A549 (cell line): Measurements from ENCODE around the gene RHOBTB1. TPM values are rescaled to one million over a fixed set of nuclear protein-coding genes. Genes with fewer than 3 reads are reported as not detected.
A peak's percentile ranks its signal among the peaks of the same experiment; 100 is the strongest.

Source experiments
- ATAC-seq, 2 experiments: fragments of 200-7000 bp in 1 of 2; fragments of >200 bp in 1 of 2; cut with Nextera tagmentation in 1 of 2; cut with Tn5 transposase in 1 of 2; 3 replicates each; pipeline versions ENCODE4 v1.8.0 to v1.9.1; 2018 to 2020; ENCODE audit warnings: mild to moderate bottlenecking in 1 of 2, moderate library complexity in 1 of 2
- CTCF ChIA-PET: fragments of 300-600 bp; sonication (Branson Sonifier 250); formaldehyde crosslinking; extraction: SDS; loops from one replicate; lab custom pipeline; 2021; ENCODE audit warnings: antibody characterized with exemption, inconsistent platforms; lab: Yijun Ruan, JAX
- POLR2A ChIA-PET: fragments of 350-600 bp; formaldehyde crosslinking; extraction: SDS; loops from one replicate; lab custom pipeline; 2021; ENCODE audit warnings: antibody characterized with exemption, inconsistent platforms; lab: Yijun Ruan, JAX
- DNase-seq, 2 experiments: peaks; one replicate each; pipeline versions ENCODE4 v3.0.0 to v3.0.0-alpha.2; 2011 to 2016; ENCODE audit warnings: low read depth in 1 of 2, low spot score in 1 of 2
- FAIRE-seq: peaks from 2 replicates; lab custom pipeline; 2011; peaks lifted over from hg19 to GRCh38; lab: Jason Lieb, UNC
- H3K27ac ChIP-seq, 2 experiments: fragments of >200 bp; sonication (Bioruptor Twin); formaldehyde crosslinking; 3 replicates each; pipeline ENCODE4 v1.5.1; 2016 to 2017
- H3K4me1 ChIP-seq: fragments of >200 bp; sonication (Bioruptor Twin); formaldehyde crosslinking; 3 replicates; pipeline ENCODE4 v1.6.1; 2016
- H3K4me2 ChIP-seq: fragments of >200 bp; sonication (Bioruptor Twin); formaldehyde crosslinking; 3 replicates; pipeline ENCODE4 v1.6.1; 2016
- H3K4me3 ChIP-seq: fragments of >200 bp; sonication (Bioruptor Twin); formaldehyde crosslinking; 3 replicates; pipeline ENCODE4 v1.5.1; 2016
- H3K9me3 ChIP-seq: fragments of >200 bp; sonication (Bioruptor Twin); formaldehyde crosslinking; 3 replicates; pipeline ENCODE4 v1.6.1; 2016
- CBX8 ChIP-seq: fragments of 200-600 bp; sonication (generic); IDR thresholded peaks from 2 replicates; pipeline ENCODE4 v1.6.1; 2016
- EHF ChIP-seq: fragments of 250-450 bp; sonication (Bioruptor Pico); IDR thresholded peaks from 2 replicates; pipeline ENCODE4 v1.5.0; 2020; ENCODE audit warnings: mild to moderate bottlenecking
- EHMT2 ChIP-seq: fragments of 200-600 bp; sonication (generic); IDR thresholded peaks from 2 replicates; pipeline ENCODE4 v1.6.1; 2016; ENCODE audit warnings: antibody characterized with exemption, low read depth, mild to moderate bottlenecking, moderate library complexity
- EP300 ChIP-seq, 2 experiments: fragments of >200 bp; sonication (Bioruptor Twin); formaldehyde crosslinking; IDR thresholded peaks; 2 replicates in 1 of 2; 3 replicates in 1 of 2; pipeline ENCODE4 v1.6.1; 2016 to 2017
- FOXS1 ChIP-seq: fragments of 250-450 bp; sonication (Bioruptor Pico); IDR thresholded peaks from 2 replicates; pipeline ENCODE4 v1.5.0; 2020; ENCODE audit warnings: mild to moderate bottlenecking, moderate library complexity
- HDAC2 ChIP-seq: fragments of 200-600 bp; sonication (generic); IDR thresholded peaks from 2 replicates; pipeline ENCODE4 v1.6.1; 2016
- HEYL ChIP-seq: fragments of 250-450 bp; sonication (Bioruptor Pico); IDR thresholded peaks from 2 replicates; pipeline ENCODE4 v1.8.0; 2021; ENCODE audit warnings: mild to moderate bottlenecking, moderate library complexity
- HOXB5 ChIP-seq: fragments of 250-450 bp; sonication (Bioruptor Pico); IDR thresholded peaks from 2 replicates; pipeline ENCODE4 v1.5.0; 2020; ENCODE audit warnings: mild to moderate bottlenecking, moderate library complexity
- JUN ChIP-seq, 2 experiments: fragments of >200 bp; sonication (Bioruptor Twin); formaldehyde crosslinking; IDR thresholded peaks; 2 replicates in 1 of 2; 3 replicates in 1 of 2; pipeline ENCODE4 v1.6.1; 2016 to 2017
- KDM5A ChIP-seq: fragments of 200-600 bp; sonication (generic); IDR thresholded peaks from 2 replicates; pipeline ENCODE4 v1.6.1; 2016; ENCODE audit warnings: antibody characterized with exemption, mild to moderate bottlenecking
- MYC ChIP-seq: IDR thresholded peaks from 2 replicates; pipeline ENCODE4 v1.6.1; 2012; ENCODE audit warnings: mild to moderate bottlenecking, inconsistent platforms, low read length, improper control_type of control experiment, borderline replicate concordance
- PHF8 ChIP-seq: fragments of 200-600 bp; sonication (generic); IDR thresholded peaks from 2 replicates; pipeline ENCODE4 v1.6.1; 2016; ENCODE audit warnings: low read depth, mild to moderate bottlenecking, antibody characterized with exemption, moderate library complexity, borderline replicate concordance
- POLR2A ChIP-seq: IDR thresholded peaks from 2 replicates; pipeline ENCODE4 v1.6.1; 2012; ENCODE audit warnings: mild to moderate bottlenecking, low read length
- POLR2AphosphoS2 ChIP-seq: conservative IDR thresholded peaks from 2 replicates; pipeline ENCODE4 v1.6.1; 2012; ENCODE audit warnings: low read length, improper control_type of control experiment, inconsistent platforms
- RCOR1 ChIP-seq: fragments of 150-350 bp; IDR thresholded peaks from 2 replicates; pipeline ENCODE4 v1.6.1; 2014; ENCODE audit warnings: antibody characterized with exemption, low read length, low read depth
- RFX5 ChIP-seq: fragments of 450-650 bp; IDR thresholded peaks from 2 replicates; pipeline ENCODE4 v1.7.1; 2014; ENCODE audit warnings: antibody characterized with exemption, mild to moderate bottlenecking, moderate library complexity
- WGBS: methylation state at CpG from one replicate; pipeline ENCODE4 v1.1.6; 2017; ENCODE audit errors: missing lambda C conversion rate; 5-methylcytosine and 5-hydroxymethylcytosine counted together
- polyA plus RNA-seq, 4 experiments: library from polyadenylated mRNA; depleted of rRNA in 3 of 4; stranded (reverse); fragments of >200 nt; fragmentation: RNase III in 1 of 4; extraction: RNeasy Plus Mini Kit Qiagen cat#74134 plus additional on column Dnase treatment in 1 of 4; gene quantifications; 2 replicates in 3 of 4; 3 replicates in 1 of 4; pipeline ENCODE4 v1.2.3, GENCODE V29; 2011 to 2017
- TF ChIP-seq, protein P1 (sequence below): fragments of 150-350 bp; IDR thresholded peaks from 2 replicates; pipeline ENCODE4 v1.6.1; 2014; ENCODE audit warnings: low read depth, mild to moderate bottlenecking, low read length
- TF ChIP-seq, protein P2 (sequence below): IDR thresholded peaks from 2 replicates; pipeline ENCODE4 v1.6.1; 2012
- TF ChIP-seq, protein P3 (sequence below): fragments of >200 bp; sonication (Bioruptor Twin); formaldehyde crosslinking; IDR thresholded peaks from 3 replicates; pipeline ENCODE4 v1.5.1; 2016
- TF ChIP-seq, protein P4 (sequence below): IDR thresholded peaks from 2 replicates; pipeline ENCODE4 v1.6.1; 2012; ENCODE audit warnings: low read depth, borderline replicate concordance
- TF ChIP-seq, protein P5 (sequence below): fragments of 250-450 bp; sonication (Bioruptor Pico); IDR thresholded peaks from 2 replicates; pipeline ENCODE4 v1.5.0; 2020; ENCODE audit warnings: low read depth, mild to moderate bottlenecking, moderate library complexity

The RHOBTB1 gene
- polyA plus RNA-seq, 2 of the 4 experiments (the other 2 are of a cell fraction), result 6.6 to 24.7 TPM

DNA sequence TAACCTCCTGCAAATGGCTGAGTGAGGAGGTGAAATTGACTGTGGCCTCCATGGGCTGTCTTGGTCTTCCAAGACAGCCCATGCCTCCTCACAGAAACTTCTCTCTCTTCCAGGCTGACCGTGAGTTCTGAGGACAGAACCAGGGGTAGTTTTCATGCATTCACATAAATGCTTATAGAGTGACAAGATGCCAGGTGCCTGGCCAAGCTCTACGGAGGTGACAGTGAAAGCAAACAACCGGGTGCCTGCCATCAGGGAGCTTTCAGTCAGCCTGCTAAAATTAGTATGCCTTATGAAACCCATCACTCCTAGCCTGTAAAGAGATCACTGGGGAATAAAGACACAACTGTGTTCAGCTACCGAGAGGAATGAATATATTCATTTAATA lies 919 bp upstream of the RHOBTB1 start:
- FAIRE-seq, result no peak
- Histone ChIP-seq H3K9me3 (no peaks in the 10 kb centered on the region), H3K4me2 (peak overlapping the region; percentile 97), H3K27ac (peak overlapping the region; percentile 92 to 96), H3K4me3 (peak overlapping the region; percentile 63), H3K4me1 (peaks cover 25% of the 10 kb centered on the region)
- TF ChIP-seq RFX5 (no peak), EHF (CRISPR knock-in tag) (no peak), RCOR1 (no peak), HDAC2 (no peak), FOXS1 (CRISPR knock-in tag) (no peak), EP300 (IDR thresholded peaks at IDR 0.05) (no peak), JUN (IDR thresholded peaks at IDR 0.05) (no peak), POLR2AphosphoS2 (no peak), HEYL (CRISPR knock-in tag) (no peak), MYC (no peak), KDM5A (no peak)
- TF ChIP-seq, protein P1, sequence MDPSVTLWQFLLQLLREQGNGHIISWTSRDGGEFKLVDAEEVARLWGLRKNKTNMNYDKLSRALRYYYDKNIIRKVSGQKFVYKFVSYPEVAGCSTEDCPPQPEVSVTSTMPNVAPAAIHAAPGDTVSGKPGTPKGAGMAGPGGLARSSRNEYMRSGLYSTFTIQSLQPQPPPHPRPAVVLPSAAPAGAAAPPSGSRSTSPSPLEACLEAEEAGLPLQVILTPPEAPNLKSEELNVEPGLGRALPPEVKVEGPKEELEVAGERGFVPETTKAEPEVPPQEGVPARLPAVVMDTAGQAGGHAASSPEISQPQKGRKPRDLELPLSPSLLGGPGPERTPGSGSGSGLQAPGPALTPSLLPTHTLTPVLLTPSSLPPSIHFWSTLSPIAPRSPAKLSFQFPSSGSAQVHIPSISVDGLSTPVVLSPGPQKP, result no peak
- WGBS, result 62% methylated on average over 4 of the region's 4 CpGs
- ATAC-seq, result peak in 1 of 2 experiments; percentile 27; a peak in 4 of 6 replicates
- ChIA-PET CTCF (interaction anchor here (1.4 to 2.5 kb wide), 2 partner anchors 20 to 28 kb away, joined by 3 to 7 read pairs; no protein-coding TSS in a partner anchor), POLR2A (interaction anchor here (0.6 to 1.1 kb wide), 3 partner anchors 9 to 14 kb away, joined by 3 to 5 read pairs (median 4); no protein-coding TSS in a partner anchor)
- DNase-seq, result no peak

DNA sequence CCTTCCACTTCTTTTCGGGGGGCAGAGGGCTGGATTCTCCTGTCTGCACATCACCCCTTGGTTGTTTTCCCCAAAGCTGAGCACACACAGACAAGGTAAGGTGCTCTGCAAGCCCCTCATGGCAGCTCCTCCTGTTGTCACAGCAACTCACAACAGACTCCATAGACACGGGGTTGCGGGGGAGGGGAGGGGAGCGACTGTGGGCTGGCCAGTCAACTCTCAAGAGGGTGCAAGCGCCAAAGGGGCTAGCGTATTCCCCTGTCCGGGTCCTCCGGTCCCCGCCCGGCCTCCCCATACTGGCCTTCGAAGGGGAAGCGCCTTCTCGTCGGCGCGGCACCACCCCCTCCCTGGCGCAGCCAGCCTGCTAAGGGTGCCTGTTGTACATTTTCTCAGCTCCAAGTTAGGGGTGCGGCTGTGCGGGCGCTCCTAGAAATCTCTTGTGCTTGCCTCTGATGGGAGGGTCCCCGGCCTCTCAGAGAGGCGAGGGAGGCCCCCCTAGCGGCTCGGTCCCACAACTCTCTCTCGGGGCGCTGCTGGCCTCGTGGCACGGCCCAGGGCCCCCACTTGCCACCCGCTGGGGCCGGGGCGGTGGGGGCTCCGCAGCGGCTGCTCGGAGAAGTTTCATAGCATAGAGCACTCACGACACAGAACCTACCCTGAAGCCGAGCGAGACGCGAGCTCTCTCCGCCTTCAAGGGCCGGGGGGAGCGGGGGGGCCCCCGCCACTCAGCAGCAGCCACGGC lies 498 bp downstream of the RHOBTB1 start:
- FAIRE-seq, result no peak
- DNase-seq, result peak; percentile 42 to 70
- H3K4me3 ChIP-seq, result peak overlapping the region; percentile 63
- TF ChIP-seq HDAC2 (no peak; the same call in 1 of the 2 replicates), HOXB5 (CRISPR knock-in tag) (0 out of 2 replicates have a peak, but pooled peaks have one; percentile 40), EHMT2 (no peak), POLR2A (peak; percentile 14; the same call in 1 of the 2 replicates), CBX8 (no peak), JUN (IDR thresholded peaks at IDR 0.05) (peak in 1 of 2 experiments; percentile 38; a peak in 2 of 5 replicates), PHF8 (peak; percentile 43; the same call in 1 of the 2 replicates)
- TF ChIP-seq, protein P2, sequence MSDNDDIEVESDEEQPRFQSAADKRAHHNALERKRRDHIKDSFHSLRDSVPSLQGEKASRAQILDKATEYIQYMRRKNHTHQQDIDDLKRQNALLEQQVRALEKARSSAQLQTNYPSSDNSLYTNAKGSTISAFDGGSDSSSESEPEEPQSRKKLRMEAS, result peak; percentile 15
- TF ChIP-seq, protein P3, sequence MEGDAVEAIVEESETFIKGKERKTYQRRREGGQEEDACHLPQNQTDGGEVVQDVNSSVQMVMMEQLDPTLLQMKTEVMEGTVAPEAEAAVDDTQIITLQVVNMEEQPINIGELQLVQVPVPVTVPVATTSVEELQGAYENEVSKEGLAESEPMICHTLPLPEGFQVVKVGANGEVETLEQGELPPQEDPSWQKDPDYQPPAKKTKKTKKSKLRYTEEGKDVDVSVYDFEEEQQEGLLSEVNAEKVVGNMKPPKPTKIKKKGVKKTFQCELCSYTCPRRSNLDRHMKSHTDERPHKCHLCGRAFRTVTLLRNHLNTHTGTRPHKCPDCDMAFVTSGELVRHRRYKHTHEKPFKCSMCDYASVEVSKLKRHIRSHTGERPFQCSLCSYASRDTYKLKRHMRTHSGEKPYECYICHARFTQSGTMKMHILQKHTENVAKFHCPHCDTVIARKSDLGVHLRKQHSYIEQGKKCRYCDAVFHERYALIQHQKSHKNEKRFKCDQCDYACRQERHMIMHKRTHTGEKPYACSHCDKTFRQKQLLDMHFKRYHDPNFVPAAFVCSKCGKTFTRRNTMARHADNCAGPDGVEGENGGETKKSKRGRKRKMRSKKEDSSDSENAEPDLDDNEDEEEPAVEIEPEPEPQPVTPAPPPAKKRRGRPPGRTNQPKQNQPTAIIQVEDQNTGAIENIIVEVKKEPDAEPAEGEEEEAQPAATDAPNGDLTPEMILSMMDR, result no peak
- TF ChIP-seq, protein P4, sequence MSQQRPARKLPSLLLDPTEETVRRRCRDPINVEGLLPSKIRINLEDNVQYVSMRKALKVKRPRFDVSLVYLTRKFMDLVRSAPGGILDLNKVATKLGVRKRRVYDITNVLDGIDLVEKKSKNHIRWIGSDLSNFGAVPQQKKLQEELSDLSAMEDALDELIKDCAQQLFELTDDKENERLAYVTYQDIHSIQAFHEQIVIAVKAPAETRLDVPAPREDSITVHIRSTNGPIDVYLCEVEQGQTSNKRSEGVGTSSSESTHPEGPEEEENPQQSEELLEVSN, result no peak
- TF ChIP-seq, protein P5, sequence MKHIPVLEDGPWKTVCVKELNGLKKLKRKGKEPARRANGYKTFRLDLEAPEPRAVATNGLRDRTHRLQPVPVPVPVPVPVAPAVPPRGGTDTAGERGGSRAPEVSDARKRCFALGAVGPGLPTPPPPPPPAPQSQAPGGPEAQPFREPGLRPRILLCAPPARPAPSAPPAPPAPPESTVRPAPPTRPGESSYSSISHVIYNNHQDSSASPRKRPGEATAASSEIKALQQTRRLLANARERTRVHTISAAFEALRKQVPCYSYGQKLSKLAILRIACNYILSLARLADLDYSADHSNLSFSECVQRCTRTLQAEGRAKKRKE (CRISPR knock-in tag), result no peak
- TF ChIP-seq, all 56 proteins: peak for 5
- Histone ChIP-seq H3K4me2 (peak overlapping the region; percentile 97), H3K4me1 (peaks cover 31% of the 10 kb centered on the region), H3K27ac (peak overlapping the region; percentile 92 to 96), H3K9me3 (no peaks in the 10 kb centered on the region)
- peak; percentile 74 to 75 for ATAC-seq
- ChIA-PET CTCF (interaction anchor here (0.7 to 2.5 kb wide), 6 partner anchors 11 to 123 kb away, joined by 3 to 7 read pairs (median 4); no protein-coding TSS in a partner anchor), POLR2A (interaction anchor here (0.5 to 1.6 kb wide), 12 partner anchors 9 to 1139 kb away, joined by 3 to 7 read pairs (median 4); partner anchors contain the start of gene CDK1)
- WGBS, result 2% methylated on average over 17 of the region's 44 CpGs
